Measurements from ENCODE around the gene HYCC1.

Gene HYCC1

DNA sequence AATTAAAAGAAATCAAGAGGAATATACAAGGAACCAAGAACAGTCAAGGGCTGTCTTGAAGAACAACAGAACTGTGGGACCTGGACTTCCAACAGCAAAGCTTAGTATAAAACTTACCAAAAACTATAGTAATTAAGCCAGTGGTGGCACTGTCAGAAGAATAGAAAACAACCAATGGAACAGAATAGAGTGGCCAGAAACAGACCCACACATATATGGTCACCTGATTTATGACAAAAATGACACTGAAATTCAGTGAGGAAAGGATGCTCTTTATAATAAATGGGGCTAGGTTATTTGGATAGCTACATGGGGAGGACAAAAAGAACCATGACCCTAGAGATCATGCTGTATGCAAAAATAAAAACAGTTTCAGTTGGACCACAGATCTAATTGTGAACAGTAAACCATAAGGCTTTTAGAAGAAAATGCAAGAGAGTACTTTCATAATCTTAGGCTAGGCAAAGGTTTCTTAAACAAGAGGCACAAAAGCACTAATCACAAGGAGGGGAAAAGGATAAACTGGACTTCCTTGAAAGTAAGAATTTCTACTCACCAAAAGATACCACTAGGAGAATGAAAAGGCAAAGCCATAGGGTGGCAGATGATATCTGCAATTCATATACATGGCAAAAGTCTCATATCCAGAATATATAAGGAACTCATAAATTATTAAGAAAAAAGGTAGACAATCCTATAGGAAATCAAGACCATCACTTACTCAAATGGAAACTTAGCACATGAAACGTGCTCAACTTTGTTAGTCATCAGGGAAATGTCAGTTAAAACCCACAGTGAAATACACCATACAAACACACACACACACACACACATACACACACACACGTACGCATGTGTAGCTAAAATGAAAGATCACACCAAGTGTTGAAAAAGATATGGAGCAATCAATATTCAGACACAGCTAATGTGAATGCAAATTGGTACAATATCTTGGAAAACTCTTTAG, 20.8 kb downstream of the HYCC1 start:
- H3K9me3 ChIP-seq (ENCODE audit: insufficient read depth, low read length): no peaks in the 10 kb centered on the region
- H3K9ac ChIP-seq (ENCODE audit: insufficient read length, low read depth): no peak overlapping the region
- no peak overlapping the region for H3K4me3 ChIP-seq (ENCODE audit: insufficient read length, low read depth)
- H3K4me1 ChIP-seq (ENCODE audit: insufficient read depth, insufficient read length): no peaks in the 10 kb centered on the region
- no peak for DNase-seq (ENCODE audit: low read depth, low spot score)
- TF ChIP-seq YY1 (IDR thresholded peaks at IDR 0.05; ENCODE audit: insufficient read depth, insufficient read length) (no peak), SUZ12 (IDR thresholded peaks at IDR 0.05; ENCODE audit: extremely low read depth, insufficient read depth, insufficient read length) (no peak), ZNF274 (IDR thresholded peaks at IDR 0.05; ENCODE audit: low read depth, low read length) (no peak)
- peaks cover 12% of the 10 kb centered on the region for H3K36me3 ChIP-seq (ENCODE audit: insufficient read depth, insufficient read length, low read length)
- H3K27me3 ChIP-seq (ENCODE audit: insufficient read depth, insufficient read length): no peaks in the 10 kb centered on the region

DNA sequence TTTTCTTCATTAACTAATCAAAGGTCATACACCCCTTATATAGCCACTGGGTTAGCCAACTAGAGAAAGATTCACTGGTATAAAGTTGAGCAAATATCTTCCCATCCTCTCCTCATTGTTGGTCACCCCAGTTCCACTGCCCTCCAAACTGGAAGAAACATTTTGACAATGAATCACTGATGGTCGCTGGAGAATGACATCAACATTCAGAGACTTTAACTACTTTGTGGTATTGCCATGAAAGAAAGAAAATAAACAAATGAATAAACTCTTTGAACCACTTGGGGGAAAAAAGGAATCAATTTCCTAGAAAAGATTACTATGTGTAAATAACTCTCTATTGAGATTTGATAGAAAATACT, 23.4 kb downstream of the HYCC1 start:
- DNase-seq (ENCODE audit: low read depth, low spot score): no peak
- H3K9me3 ChIP-seq (ENCODE audit: insufficient read depth, low read length): no peaks in the 10 kb centered on the region
- no peak overlapping the region for H3K9ac ChIP-seq (ENCODE audit: insufficient read length, low read depth)
- no peaks in the 10 kb centered on the region for H3K4me1 ChIP-seq (ENCODE audit: insufficient read depth, insufficient read length)
- H3K36me3 ChIP-seq (ENCODE audit: insufficient read depth, insufficient read length, low read length): peaks cover 4% of the 10 kb centered on the region
- no peaks in the 10 kb centered on the region for H3K27me3 ChIP-seq (ENCODE audit: insufficient read depth, insufficient read length)
- H3K4me3 ChIP-seq (ENCODE audit: insufficient read length, low read depth): no peak overlapping the region
- TF ChIP-seq YY1 (IDR thresholded peaks at IDR 0.05; ENCODE audit: insufficient read depth, insufficient read length): no peak
- no peak for TF ChIP-seq ZNF274 (IDR thresholded peaks at IDR 0.05; ENCODE audit: low read depth, low read length)
- TF ChIP-seq SUZ12 (IDR thresholded peaks at IDR 0.05; ENCODE audit: extremely low read depth, insufficient read depth, insufficient read length): no peak

DNA sequence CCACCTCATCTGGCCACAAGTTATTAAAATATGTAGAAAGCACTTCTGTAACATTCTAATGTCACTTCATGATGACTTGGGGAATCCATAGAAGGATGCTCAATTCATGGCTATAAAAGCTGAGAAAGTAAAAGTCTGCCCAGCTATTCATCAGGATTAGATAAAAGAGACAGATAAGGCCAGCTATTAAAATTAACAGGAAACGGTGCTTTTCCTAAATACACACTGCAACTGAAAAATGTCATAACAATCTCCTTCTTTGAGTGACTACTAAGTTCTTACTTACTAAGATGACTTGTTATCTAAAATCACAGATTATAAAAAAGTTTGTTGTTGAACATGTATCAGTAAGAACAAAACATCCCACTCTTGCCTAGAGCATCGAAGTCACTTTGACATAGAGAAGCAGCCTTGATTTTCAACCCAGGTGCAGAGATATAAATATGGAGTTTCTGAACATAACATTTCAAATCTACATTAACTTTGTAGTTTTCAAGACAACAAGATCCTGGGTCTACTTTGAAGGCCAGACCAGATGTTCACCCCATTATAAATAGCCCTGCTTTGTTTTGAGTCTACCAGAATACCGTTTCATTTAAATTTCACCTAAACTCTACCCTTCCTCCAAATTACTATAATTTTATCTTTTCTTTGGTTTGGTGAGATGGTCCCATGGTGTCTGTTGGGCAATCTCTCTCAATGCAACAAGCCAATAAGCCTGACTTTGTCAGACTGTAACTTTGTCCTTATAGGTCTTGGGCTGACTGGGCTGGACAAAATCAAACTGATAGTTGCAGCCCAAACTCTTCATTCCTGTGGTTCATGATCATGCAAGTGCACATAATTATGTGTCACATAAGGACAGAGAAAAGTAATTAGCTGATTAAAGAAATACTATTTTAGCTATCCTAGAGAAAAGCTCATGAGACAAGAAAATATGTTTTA, 24.0 kb downstream of the HYCC1 start:
- no peak for DNase-seq (ENCODE audit: low read depth, low spot score)
- Histone ChIP-seq H3K36me3 (ENCODE audit: insufficient read depth, insufficient read length, low read length) (peaks cover 4% of the 10 kb centered on the region), H3K4me3 (ENCODE audit: insufficient read length, low read depth) (no peak overlapping the region), H3K4me1 (ENCODE audit: insufficient read depth, insufficient read length) (no peaks in the 10 kb centered on the region), H3K9ac (ENCODE audit: insufficient read length, low read depth) (no peak overlapping the region), H3K27me3 (ENCODE audit: insufficient read depth, insufficient read length) (no peaks in the 10 kb centered on the region), H3K9me3 (ENCODE audit: insufficient read depth, low read length) (no peaks in the 10 kb centered on the region)
- TF ChIP-seq ZNF274 (IDR thresholded peaks at IDR 0.05; ENCODE audit: low read depth, low read length): no peak
- no peak for TF ChIP-seq SUZ12 (IDR thresholded peaks at IDR 0.05; ENCODE audit: extremely low read depth, insufficient read depth, insufficient read length)
- no peak for TF ChIP-seq YY1 (IDR thresholded peaks at IDR 0.05; ENCODE audit: insufficient read depth, insufficient read length)

DNA sequence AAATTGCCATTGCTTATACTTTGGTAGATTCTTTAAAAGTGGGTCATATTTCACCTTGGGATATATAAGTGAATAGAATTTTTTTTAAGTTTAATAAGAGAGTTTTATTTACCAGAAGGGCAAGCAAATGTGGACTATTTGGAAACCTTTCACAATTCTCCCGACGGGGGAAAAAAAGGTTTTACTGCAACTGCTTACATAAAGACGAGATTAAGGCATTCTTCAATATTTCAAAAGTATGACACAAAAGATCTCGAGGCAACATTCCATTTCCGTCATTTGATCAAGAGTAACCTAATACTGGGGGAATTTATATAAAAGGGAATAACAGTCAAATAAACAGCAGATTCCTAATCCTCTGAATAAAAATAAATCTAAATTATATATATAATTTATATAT, 28.5 kb downstream of the HYCC1 start:
- no peak for DNase-seq (ENCODE audit: low read depth, low spot score)
- Histone ChIP-seq H3K9me3 (ENCODE audit: insufficient read depth, low read length) (no peaks in the 10 kb centered on the region), H3K9ac (ENCODE audit: insufficient read length, low read depth) (no peak overlapping the region), H3K4me1 (ENCODE audit: insufficient read depth, insufficient read length) (no peaks in the 10 kb centered on the region), H3K36me3 (ENCODE audit: insufficient read depth, insufficient read length, low read length) (peaks cover 24% of the 10 kb centered on the region), H3K27me3 (ENCODE audit: insufficient read depth, insufficient read length) (no peaks in the 10 kb centered on the region), H3K4me3 (ENCODE audit: insufficient read length, low read depth) (no peak overlapping the region)
- TF ChIP-seq YY1 (IDR thresholded peaks at IDR 0.05; ENCODE audit: insufficient read depth, insufficient read length): no peak
- no peak for TF ChIP-seq ZNF274 (IDR thresholded peaks at IDR 0.05; ENCODE audit: low read depth, low read length)
- TF ChIP-seq SUZ12 (IDR thresholded peaks at IDR 0.05; ENCODE audit: extremely low read depth, insufficient read depth, insufficient read length): no peak

DNA sequence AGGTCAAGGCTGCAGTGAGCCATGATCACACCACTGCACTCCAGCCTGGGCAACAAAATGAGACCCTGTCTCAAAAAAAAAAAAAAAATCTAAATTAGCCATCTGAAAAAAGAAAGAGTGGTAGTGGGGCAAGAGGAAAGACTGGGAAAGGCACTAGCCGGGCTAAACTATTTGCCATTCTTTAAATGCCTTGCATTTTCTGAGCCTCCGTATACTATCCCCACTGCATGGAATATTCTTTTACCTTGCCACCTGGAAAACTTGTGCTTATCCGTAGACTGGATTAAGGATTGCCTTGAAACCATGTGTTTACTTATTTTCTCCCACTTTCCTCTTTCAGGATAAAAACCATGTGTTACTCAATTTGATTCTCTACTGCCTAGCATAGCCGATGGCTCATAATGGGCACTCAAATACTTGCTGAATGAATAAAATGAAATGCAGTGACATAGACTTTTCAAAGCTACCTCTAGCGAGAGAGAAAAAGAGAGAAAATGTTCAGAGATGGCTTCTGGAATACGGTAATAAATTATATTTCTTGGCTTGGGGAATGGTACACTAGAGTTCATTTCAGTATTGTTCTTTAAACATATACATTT, 30.6 kb downstream of the HYCC1 start:
- Histone ChIP-seq H3K27me3 (ENCODE audit: insufficient read depth, insufficient read length) (no peaks in the 10 kb centered on the region), H3K36me3 (ENCODE audit: insufficient read depth, insufficient read length, low read length) (peaks cover 20% of the 10 kb centered on the region)

DNA sequence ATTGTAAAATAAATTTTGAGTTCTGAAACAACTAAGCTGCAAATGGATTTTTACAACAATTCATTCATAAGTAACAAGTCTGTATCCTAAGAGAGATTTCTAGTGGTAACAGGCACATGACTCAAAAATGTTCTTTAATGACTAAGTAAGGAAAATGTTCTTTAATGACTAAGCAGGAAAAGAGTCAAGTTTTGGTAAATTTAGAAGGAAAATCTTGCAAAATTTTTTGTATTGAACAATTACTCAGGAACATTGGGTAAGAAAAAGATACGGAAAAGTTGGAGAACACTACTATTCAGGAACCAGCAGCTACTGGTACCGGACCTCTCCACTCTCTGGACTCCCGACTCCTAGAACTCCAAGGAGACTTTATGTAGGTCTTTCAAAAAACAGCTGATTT, 33.5 kb downstream of the HYCC1 start:
- Histone ChIP-seq H3K9me3 (ENCODE audit: insufficient read depth, low read length) (no peaks in the 10 kb centered on the region), H3K36me3 (ENCODE audit: insufficient read depth, insufficient read length, low read length) (peaks cover 45% of the 10 kb centered on the region), H3K4me3 (ENCODE audit: insufficient read length, low read depth) (no peak overlapping the region), H3K9ac (ENCODE audit: insufficient read length, low read depth) (no peak overlapping the region), H3K4me1 (ENCODE audit: insufficient read depth, insufficient read length) (no peaks in the 10 kb centered on the region), H3K27me3 (ENCODE audit: insufficient read depth, insufficient read length) (no peaks in the 10 kb centered on the region)
- DNase-seq (ENCODE audit: low read depth, low spot score): no peak
- TF ChIP-seq YY1 (IDR thresholded peaks at IDR 0.05; ENCODE audit: insufficient read depth, insufficient read length) (no peak), SUZ12 (IDR thresholded peaks at IDR 0.05; ENCODE audit: extremely low read depth, insufficient read depth, insufficient read length) (no peak)

More for the DNA sequence above, 30.6 kb downstream of the HYCC1 start:
- H3K4me1 ChIP-seq (ENCODE audit: insufficient read depth, insufficient read length): no peaks in the 10 kb centered on the region
- H3K9ac ChIP-seq (ENCODE audit: insufficient read length, low read depth): no peak overlapping the region
- no peaks in the 10 kb centered on the region for H3K9me3 ChIP-seq (ENCODE audit: insufficient read depth, low read length)
- no peak overlapping the region for H3K4me3 ChIP-seq (ENCODE audit: insufficient read length, low read depth)
- no peak for DNase-seq (ENCODE audit: low read depth, low spot score)
- TF ChIP-seq YY1 (IDR thresholded peaks at IDR 0.05; ENCODE audit: insufficient read depth, insufficient read length): no peak
- TF ChIP-seq ZNF274 (IDR thresholded peaks at IDR 0.05; ENCODE audit: low read depth, low read length): no peak
- TF ChIP-seq SUZ12 (IDR thresholded peaks at IDR 0.05; ENCODE audit: extremely low read depth, insufficient read depth, insufficient read length): no peak
